HG03521 (cell line): Measurements from ENCODE around the gene GAK.

Experiments
- ATAC-seq: cut with Tn5 transposase; IDR thresholded peaks from one replicate; pipeline ENCODE4 v1.9.1; 2021; ENCODE audit warnings: mild to moderate bottlenecking, moderate library complexity; ENCODE audit not compliant: unreplicated experiment

GAK gene

GRCh38 chr4:964346-965025, 32.4 kb upstream of the GAK start:
- ATAC-seq: no peak

GRCh38 chr4:963276-964225, 31.4 kb upstream of the GAK start:
- ATAC-seq: no peak

- ATAC-seq: no peak
Observed at GRCh38 chr4:962231-963208, 30.4 kb upstream of the GAK start.

GRCh38 chr4:961351-962230, 29.5 kb upstream of the GAK start:
- no peak for ATAC-seq

GRCh38 chr4:960636-961350, 28.7 kb upstream of the GAK start:
- no peak for ATAC-seq

- ATAC-seq: no peak
Observed at GRCh38 chr4:960140-960635, 28.1 kb upstream of the GAK start.

GRCh38 chr4:959338-960139, 27.4 kb upstream of the GAK start:
- no peak for ATAC-seq

GRCh38 chr4:958696-959337, 26.7 kb upstream of the GAK start:
- no peak for ATAC-seq

- no peak for ATAC-seq
Observed at GRCh38 chr4:958314-958665, 26.2 kb upstream of the GAK start.

GRCh38 chr4:957581-958313, 25.6 kb upstream of the GAK start:
- ATAC-seq: no peak

- no peak for ATAC-seq
Observed at GRCh38 chr4:957231-957580, 25.1 kb upstream of the GAK start.

- no peak for ATAC-seq
Observed at GRCh38 chr4:956531-957230, 24.6 kb upstream of the GAK start.

GRCh38 chr4:955931-956381, 23.8 kb upstream of the GAK start:
- ATAC-seq: no peak

- ATAC-seq: no peak
Observed at GRCh38 chr4:955161-955921, 23.2 kb upstream of the GAK start.

GRCh38 chr4:954211-955020, 22.3 kb upstream of the GAK start:
- no peak for ATAC-seq
